IMR-90 (cell line): ENCODE data around the gene EPN1. TPM values are rescaled to one million over a fixed set of nuclear protein-coding genes. Genes with fewer than 3 reads are reported as not detected.

ENCODE experiments used
- ATAC-seq: fragments of 200-7000 bp; cut with Tn5 transposase; 2 replicates; pipeline ENCODE4 v1.9.1; 2020; ENCODE audit warnings: low read depth, mild to moderate bottlenecking, moderate library complexity
- BruUV-seq: library from RNA; stranded (reverse); fragments of 400-500 nt; replicated peaks from 2 replicates; lab custom pipeline; 2021; lab: Mats Ljungman, UMichigan
- CTCF ChIA-PET: fragments of 300-600 bp; formaldehyde crosslinking; extraction: SDS; loops from one replicate; lab custom pipeline; 2021; ENCODE audit warnings: antibody characterized with exemption; lab: Yijun Ruan, JAX
- POLR2A ChIA-PET: fragments of 300-600 bp; sonication (Branson Sonifier 250); formaldehyde crosslinking; loops from one replicate; lab custom pipeline; 2022; ENCODE audit warnings: antibody characterized with exemption; ENCODE audit not compliant: unreplicated experiment; lab: Charles Lee
- DNase-seq: peaks from one replicate; pipeline ENCODE4 v3.0.0; 2013
- H2AFZ ChIP-seq: replicated peaks from 2 replicates; pipeline ENCODE3; 2013; ENCODE audit warnings: low read length, mild to moderate bottlenecking; ENCODE audit not compliant: poor library complexity
- H2AK5ac ChIP-seq: 2 replicates; pipeline ENCODE4 v1.6.1; 2013; ENCODE audit warnings: low read depth, low read length, inconsistent platforms
- H2AK9ac ChIP-seq: replicated peaks from 2 replicates; pipeline ENCODE3; 2013; ENCODE audit warnings: mild to moderate bottlenecking, low read depth, low read length, moderate library complexity; ENCODE audit not compliant: poor library complexity
- H2BK120ac ChIP-seq: 2 replicates; pipeline ENCODE4 v1.6.1; 2013; ENCODE audit warnings: low read depth, low read length, inconsistent platforms
- H2BK15ac ChIP-seq: 3 replicates; pipeline ENCODE4 v1.6.1; 2013; ENCODE audit warnings: low read depth, low read length, inconsistent platforms
- H2BK20ac ChIP-seq: 2 replicates; pipeline ENCODE4 v1.6.1; 2013; ENCODE audit warnings: low read depth, mild to moderate bottlenecking, inconsistent platforms, low read length, moderate library complexity
- H2BK5ac ChIP-seq: 2 replicates; pipeline ENCODE4 v1.6.1; 2013; ENCODE audit warnings: mild to moderate bottlenecking, low read depth, low read length, inconsistent platforms; ENCODE audit not compliant: poor library complexity, severe bottlenecking
- H3K14ac ChIP-seq: replicated peaks from 2 replicates; pipeline ENCODE4 v1.6.1; 2013; ENCODE audit warnings: low read depth, low read length, inconsistent platforms
- H3K18ac ChIP-seq: 2 replicates; pipeline ENCODE4 v1.6.1; 2013; ENCODE audit warnings: low read depth, low read length, control low read depth
- H3K23ac ChIP-seq: 2 replicates; pipeline ENCODE4 v1.6.1; 2013; ENCODE audit warnings: low read depth, low read length, inconsistent platforms
- H3K27ac ChIP-seq: 2 replicates; pipeline ENCODE4 v1.5.1; 2013; ENCODE audit warnings: mild to moderate bottlenecking, control low read depth, low read length; ENCODE audit not compliant: insufficient read depth
- H3K27me3 ChIP-seq: 2 replicates; pipeline ENCODE4 v1.6.1; 2013; ENCODE audit warnings: low read length; ENCODE audit not compliant: control insufficient read depth, insufficient read depth
- H3K36me3 ChIP-seq: 2 replicates; pipeline ENCODE4 v1.6.1; 2013; ENCODE audit warnings: low read length, mixed read lengths; ENCODE audit not compliant: control insufficient read depth, insufficient read depth
- H3K4ac ChIP-seq: 2 replicates; pipeline ENCODE4 v1.6.1; 2013; ENCODE audit warnings: low read depth, low read length, inconsistent platforms
- H3K4me1 ChIP-seq: 2 replicates; pipeline ENCODE4 v1.6.1; 2013; ENCODE audit warnings: low read length, mixed read lengths; ENCODE audit not compliant: control insufficient read depth, insufficient read depth
- H3K4me2 ChIP-seq: 2 replicates; pipeline ENCODE4 v1.6.1; 2013; ENCODE audit warnings: low read depth, mild to moderate bottlenecking, control low read depth, low read length, moderate library complexity
- H3K4me3 ChIP-seq: 2 replicates; pipeline ENCODE4 v1.5.1; 2013; ENCODE audit warnings: low read depth, mild to moderate bottlenecking, control low read depth, low read length, moderate library complexity; ENCODE audit not compliant: insufficient read depth
- H3K56ac ChIP-seq: 2 replicates; pipeline ENCODE4 v1.6.1; 2013; ENCODE audit warnings: low read length, inconsistent platforms; ENCODE audit not compliant: insufficient read depth; ENCODE audit errors: extremely low read depth
- H3K79me1 ChIP-seq, 2 experiments: 2 replicates each; pipeline ENCODE4 v1.6.1; 2013; ENCODE audit warnings: low read length in 2 of 2, inconsistent platforms in 1 of 2, low read depth in 1 of 2
- H3K9ac ChIP-seq: 2 replicates; pipeline ENCODE4 v1.6.1; 2013; ENCODE audit warnings: low read depth, low read length, control low read depth
- H3K9me1 ChIP-seq: 2 replicates; pipeline ENCODE4 v1.6.1; 2013; ENCODE audit warnings: low read length, inconsistent platforms; ENCODE audit not compliant: insufficient read depth
- H3K9me3 ChIP-seq: 2 replicates; pipeline ENCODE4 v1.6.1; 2013; ENCODE audit warnings: low read length; ENCODE audit not compliant: control insufficient read depth, insufficient read depth
- H4K20me1 ChIP-seq: 2 replicates; pipeline ENCODE4 v1.6.1; 2013; ENCODE audit warnings: low read length, inconsistent platforms; ENCODE audit not compliant: insufficient read depth
- H4K5ac ChIP-seq: 2 replicates; pipeline ENCODE4 v1.6.1; 2013; ENCODE audit warnings: mild to moderate bottlenecking, low read depth, low read length, control low read depth
- H4K8ac ChIP-seq, 2 experiments: 2 replicates each; pipeline ENCODE4 v1.6.1; 2013; ENCODE audit warnings: low read depth in 2 of 2, low read length in 2 of 2, control low read depth in 1 of 2, inconsistent platforms in 1 of 2
- H4K91ac ChIP-seq: 2 replicates; pipeline ENCODE4 v1.6.1; 2013; ENCODE audit warnings: low read depth, low read length, inconsistent platforms; ENCODE audit not compliant: insufficient read depth
- BHLHE40 ChIP-seq: fragments of 150-350 bp; IDR thresholded peaks from 2 replicates; pipeline ENCODE4 v1.6.1; 2016; ENCODE audit warnings: mild to moderate bottlenecking, low read depth, low read length
- CEBPB ChIP-seq: IDR thresholded peaks from 2 replicates; pipeline ENCODE4 v1.6.1; 2012; ENCODE audit warnings: low read depth, low read length, improper control_type of control experiment
- CHD1 ChIP-seq: IDR thresholded peaks from 2 replicates; pipeline ENCODE4 v1.6.1; 2012; ENCODE audit warnings: low read depth, low read length, improper control_type of control experiment
- CTCF ChIP-seq: conservative IDR thresholded peaks from 2 replicates; pipeline ENCODE4 v1.5.1; 2012; ENCODE audit warnings: mild to moderate bottlenecking, low read depth, low read length, improper control_type of control experiment
- ELK1 ChIP-seq: fragments of 150-350 bp; IDR thresholded peaks from 2 replicates; pipeline ENCODE4 v1.6.1; 2016; ENCODE audit warnings: low read depth, mild to moderate bottlenecking, low read length, moderate library complexity, borderline replicate concordance
- FOS ChIP-seq: fragments of 150-350 bp; IDR thresholded peaks from 2 replicates; pipeline ENCODE4 v1.6.1; 2016; ENCODE audit warnings: low read depth, low read length
- MAFK ChIP-seq: IDR thresholded peaks from 2 replicates; pipeline ENCODE4 v1.6.1; 2012; ENCODE audit warnings: low read depth, low read length, improper control_type of control experiment
- MAZ ChIP-seq: IDR thresholded peaks from 2 replicates; pipeline ENCODE4 v1.6.1; 2012; ENCODE audit warnings: low read depth, mild to moderate bottlenecking, low read length, improper control_type of control experiment, moderate library complexity, borderline replicate concordance
- MXI1 ChIP-seq: IDR thresholded peaks from 2 replicates; pipeline ENCODE4 v1.6.1; 2012; ENCODE audit warnings: low read depth, mild to moderate bottlenecking, low read length, moderate library complexity, borderline replicate concordance
- NFE2L2 ChIP-seq: fragments of 150-350 bp; IDR thresholded peaks from 2 replicates; pipeline ENCODE4 v1.6.1; 2016; ENCODE audit warnings: low read depth, mild to moderate bottlenecking, low read length
- POLR2A ChIP-seq: IDR thresholded peaks from 2 replicates; pipeline ENCODE4 v1.6.1; 2012; ENCODE audit warnings: mild to moderate bottlenecking, low read depth, low read length
- RAD21 ChIP-seq: IDR thresholded peaks from 2 replicates; pipeline ENCODE4 v1.6.1; 2012; ENCODE audit warnings: low read length, improper control_type of control experiment
- RCOR1 ChIP-seq: IDR thresholded peaks from 2 replicates; pipeline ENCODE4 v1.6.1; 2012; ENCODE audit warnings: mild to moderate bottlenecking, low read length, improper control_type of control experiment; ENCODE audit not compliant: insufficient replicate concordance
- RFX5 ChIP-seq: IDR thresholded peaks from 2 replicates; pipeline ENCODE4 v1.8.0; 2012; ENCODE audit warnings: low read depth, mild to moderate bottlenecking, low read length, moderate library complexity
- SMC3 ChIP-seq: fragments of 150-350 bp; IDR thresholded peaks from 2 replicates; pipeline ENCODE4 v1.6.1; 2016; ENCODE audit warnings: low read depth, mild to moderate bottlenecking, antibody characterized with exemption, low read length, moderate library complexity
- USF2 ChIP-seq: fragments of 150-350 bp; IDR thresholded peaks from 2 replicates; pipeline ENCODE4 v1.6.1; 2017; ENCODE audit warnings: mild to moderate bottlenecking, antibody characterized with exemption, low read length, low read depth
- WGBS, 2 experiments: methylation state at CpG; one replicate each; pipeline versions ENCODE4 v1.1.5 to v1.1.7; 2013; ENCODE audit warnings: missing lambda C conversion rate in 2 of 2; ENCODE audit not compliant: insufficient read length in 1 of 2; ENCODE audit errors: extremely low coverage in 2 of 2; 5-methylcytosine and 5-hydroxymethylcytosine counted together
- dilution Hi-C: fragments of 300-500 bp; cut with HindIII; formaldehyde crosslinking; loops from one replicate; pipeline ENCODE4 v1.14.3; 2018; ENCODE audit warnings: low sequenced_read_pairs; ENCODE audit not compliant: unreplicated experiment
- in situ Hi-C: fragments of 300-500 bp; cut with MboI; formaldehyde crosslinking; loops from 3 replicates; pipeline ENCODE4 v1.14.3; 2019; ENCODE audit warnings: low sequenced_read_pairs, inconsistent platforms, mixed read lengths
- intact Hi-C: fragments of 100-400 bp; cut with micrococcal nuclease; formaldehyde crosslinking; loops from 2 replicates; pipeline ENCODE4 v1.10.0; 2022
- polyA plus RNA-seq, 3 experiments: library from polyadenylated mRNA; depleted of rRNA; stranded (reverse); fragments of >200 nt; gene quantifications; 2 replicates each; pipeline ENCODE4 v1.2.3, GENCODE V29; 2012; ENCODE audit warnings: low replicate concordance in 1 of 3
- total RNA-seq: library from RNA; depleted of rRNA; stranded (reverse); fragments of >200 nt; gene quantifications from 2 replicates; pipeline ENCODE4 v1.2.3, GENCODE V29; 2012

EPN1 gene
- total and polyA plus RNA-seq, 2 of the 4 experiments (the other 2 are of a cell fraction) = 19.0 to 122 TPM

GRCh38 chr19:55705972-55706371, 30.9 kb downstream of the EPN1 start:
- H3K9ac ChIP-seq = no peak overlapping the region
- TF ChIP-seq POLR2A = no peak
- TF ChIP-seq CEBPB = no peak
- no peak for TF ChIP-seq RFX5
- no peak for TF ChIP-seq CHD1
- no peak for TF ChIP-seq MAZ
- no peak for TF ChIP-seq MAFK
- no peak for TF ChIP-seq RAD21
- TF ChIP-seq FOS = no peak
- no peak for TF ChIP-seq MXI1
- TF ChIP-seq USF2 = no peak
- no peak for TF ChIP-seq BHLHE40
- no peak for TF ChIP-seq SMC3
- no peak for TF ChIP-seq CTCF
- no peak for TF ChIP-seq RCOR1
- no peak for TF ChIP-seq ELK1
- no peak for TF ChIP-seq NFE2L2
- no peak overlapping the region for H3K4me3 ChIP-seq
- no peak overlapping the region for H2BK120ac ChIP-seq
- H3K79me1 ChIP-seq = no peaks in the 10 kb centered on the region
- ATAC-seq = no peak
- no TSS peak for BruUV-seq
- POLR2A ChIA-PET = no interaction called here
- no peaks in the 10 kb centered on the region for H3K9me1 ChIP-seq
- H3K4me2 ChIP-seq = no peak overlapping the region
- H3K36me3 ChIP-seq = peaks cover 7% of the 10 kb centered on the region; the same call in 1 of the 2 replicates
- CTCF ChIA-PET = no interaction called here
- H3K56ac ChIP-seq = no peak overlapping the region
- no peak overlapping the region for H3K14ac ChIP-seq
- in situ Hi-C loops (no loop called here), intact Hi-C loops (no loop called here), dilution Hi-C loops (no loop called here)
- no peaks in the 10 kb centered on the region for H3K27me3 ChIP-seq
- H4K91ac ChIP-seq = no peak overlapping the region
- no peak for DNase-seq
- H2BK5ac ChIP-seq = no peak overlapping the region
- H2BK20ac ChIP-seq = no peak overlapping the region
- no peak overlapping the region for H3K27ac ChIP-seq
- no peak overlapping the region for H3K18ac ChIP-seq
- H2BK15ac ChIP-seq = no peak overlapping the region
- H4K5ac ChIP-seq = no peak overlapping the region
- H4K8ac ChIP-seq = no peak overlapping the region
- H3K23ac ChIP-seq = no peak overlapping the region
- no peaks in the 10 kb centered on the region; the same call in 1 of the 2 replicates for H4K20me1 ChIP-seq
- H2AK5ac ChIP-seq = no peak overlapping the region
- H2AK9ac ChIP-seq = no peak overlapping the region
- no CpG with 5 or more reads among the region's 3 CpGs for WGBS, 2 experiments
- H3K9me3 ChIP-seq = peaks cover 5% of the 10 kb centered on the region
- H2AFZ ChIP-seq = no peak overlapping the region
- no peak overlapping the region for H3K4ac ChIP-seq
- no peaks in the 10 kb centered on the region for H3K4me1 ChIP-seq
